NCI-H1092 (cell line): ENCODE data around the gene BLOC1S1.
A peak's percentile ranks its signal among the peaks of the same experiment; 100 is the strongest.

ENCODE experiments used
- DNase-seq: peaks from one replicate; lab custom pipeline; 2025; lab: John Stamatoyannopoulos, UW

The BLOC1S1 gene

GRCh38 chr12:55694651-55695050 lies 21.2 kb upstream of the BLOC1S1 start:
- DNase-seq: no peak

- DNase-seq: no peak
These were observed 20.5 kb upstream of the BLOC1S1 start for GRCh38 chr12:55695349-55695748.

- no peak for DNase-seq
These were observed 19.7 kb upstream of the BLOC1S1 start for GRCh38 chr12:55696141-55696540.

- DNase-seq: no peak
These were observed 18.9 kb upstream of the BLOC1S1 start for GRCh38 chr12:55696796-55697462.

GRCh38 chr12:55697686-55698085 lies 18.2 kb upstream of the BLOC1S1 start:
- no peak for DNase-seq

GRCh38 chr12:55698241-55698955 lies 17.4 kb upstream of the BLOC1S1 start:
- DNase-seq: no peak

- no peak for DNase-seq
These were observed 16.9 kb upstream of the BLOC1S1 start for GRCh38 chr12:55698965-55699364.

- no peak for DNase-seq
These were observed 16.3 kb upstream of the BLOC1S1 start for GRCh38 chr12:55699471-55700055.

GRCh38 chr12:55700255-55701018 lies 15.4 kb upstream of the BLOC1S1 start:
- no peak for DNase-seq

- DNase-seq: no peak
These were observed 13.0 kb upstream of the BLOC1S1 start for GRCh38 chr12:55702861-55703260.

GRCh38 chr12:55703288-55703687 lies 12.6 kb upstream of the BLOC1S1 start:
- no peak for DNase-seq

- no peak for DNase-seq
These were observed 11.7 kb upstream of the BLOC1S1 start for GRCh38 chr12:55703901-55704761.

- no peak for DNase-seq
These were observed 10.8 kb upstream of the BLOC1S1 start for GRCh38 chr12:55704824-55705718.

GRCh38 chr12:55705782-55706402 lies 10.0 kb upstream of the BLOC1S1 start:
- DNase-seq: no peak

GRCh38 chr12:55706568-55707218 lies 9.2 kb upstream of the BLOC1S1 start:
- no peak for DNase-seq

GRCh38 chr12:55707219-55707671 lies 8.6 kb upstream of the BLOC1S1 start:
- DNase-seq: no peak

- peak; percentile 7 for DNase-seq
These were observed 7.8 kb upstream of the BLOC1S1 start, which contains the start of gene ITGA7 for GRCh38 chr12:55707841-55708694. Gene ITGA7, minus strand, starts transcription at chr12:55707904. Its CDS starts 222 bp downstream, at chr12:55707682.

GRCh38 chr12:55708695-55709233 lies 7.1 kb upstream of the BLOC1S1 start:
- no peak for DNase-seq
